ENCODE data around the gene OTUD4. TPM values are rescaled to one million over a fixed set of nuclear protein-coding genes. Genes with fewer than 3 reads are reported as not detected.

The OTUD4 gene
- total and polyA plus RNA-seq, 9 of the 15 experiments (the other 6 are each of a cell fraction or from before 2014, with no cell fraction given): 4.2 to 29.0 (median 24.8) TPM

- peak; percentile 58 for TF ChIP-seq MGA (IDR thresholded peaks at IDR 0.05)
- no peak for TF ChIP-seq HMBOX1 (IDR thresholded peaks at IDR 0.05)
- TF ChIP-seq PBX2 (CRISPR knock-in tag; IDR thresholded peaks at IDR 0.05; ENCODE audit: low read depth): no peak; the same call in 1 of the 2 replicates
- TF ChIP-seq PBX2 (tag; conservative IDR thresholded peaks at IDR 0.05; ENCODE audit: low read depth): peak; percentile 93; the same call in 1 of the 2 replicates
- TF ChIP-seq RNF2 (IDR thresholded peaks at IDR 0.05): 0 out of 2 replicates have a peak, but pooled peaks have one; percentile 27
- no peak for TF ChIP-seq HMG20A (CRISPR knock-in tag; conservative IDR thresholded peaks at IDR 0.05)
- 0 out of 2 replicates have a peak, but pooled peaks have one; percentile 15 for TF ChIP-seq ARID4B (CRISPR knock-in tag; IDR thresholded peaks at IDR 0.05)
Observed at GRCh38 chr4:145181091-145181501, 707 bp upstream of the OTUD4 start (continued).

Data from K562 (cell line).